Trophoblast cell (in vitro differentiated cells and primary cell): ENCODE measurements around the gene WIZ.

ENCODE experiments used
- DNase-seq, 2 donors: peaks; one replicate each; pipeline ENCODE4 v3.0.0-alpha.2; 2016
- H2AFZ ChIP-seq: 2 replicates; pipeline ENCODE4 v1.6.1; 2013; ENCODE audit warnings: low read length, moderate library complexity, mild to moderate bottlenecking; ENCODE audit not compliant: insufficient read depth, poor library complexity
- H2AK5ac ChIP-seq: 2 replicates; pipeline ENCODE4 v1.6.1; 2013; ENCODE audit warnings: mild to moderate bottlenecking, low read length
- H2BK120ac ChIP-seq: 2 replicates; pipeline ENCODE4 v1.6.1; 2013; ENCODE audit warnings: low read length, mild to moderate bottlenecking, moderate library complexity; ENCODE audit not compliant: insufficient read depth, poor library complexity
- H2BK12ac ChIP-seq: 2 replicates; pipeline ENCODE4 v1.6.1; 2013; ENCODE audit warnings: mild to moderate bottlenecking, low read length, moderate library complexity
- H2BK5ac ChIP-seq: 2 replicates; pipeline ENCODE4 v1.6.1; 2013; ENCODE audit warnings: low read length, low read depth, moderate library complexity, mild to moderate bottlenecking; ENCODE audit not compliant: poor library complexity
- H3K14ac ChIP-seq: 2 replicates; pipeline ENCODE4 v1.6.1; 2013; ENCODE audit warnings: mild to moderate bottlenecking, low read length
- H3K18ac ChIP-seq: 2 replicates; pipeline ENCODE4 v1.6.1; 2013; ENCODE audit warnings: mild to moderate bottlenecking, low read length
- H3K23ac ChIP-seq: 2 replicates; pipeline ENCODE4 v1.6.1; 2013; ENCODE audit warnings: low read length
- H3K27ac ChIP-seq: 2 replicates; pipeline ENCODE4 v1.5.1; 2013; ENCODE audit warnings: low read depth, mild to moderate bottlenecking, inconsistent platforms, low read length, moderate library complexity
- H3K27me3 ChIP-seq: 2 replicates; pipeline ENCODE4 v1.6.1; 2013; ENCODE audit warnings: inconsistent platforms, mild to moderate bottlenecking, low read length, moderate library complexity; ENCODE audit not compliant: insufficient read depth
- H3K36me3 ChIP-seq, 2 experiments: 1 replicate in 1 of 2; 2 replicates in 1 of 2; pipeline ENCODE4 v1.6.1; 2013; ENCODE audit warnings: low read length in 2 of 2, mild to moderate bottlenecking in 2 of 2, moderate library complexity in 1 of 2; ENCODE audit not compliant: insufficient read depth in 2 of 2, control insufficient read depth in 1 of 2
- H3K4ac ChIP-seq: 2 replicates; pipeline ENCODE4 v1.6.1; 2013; ENCODE audit warnings: low read depth, mild to moderate bottlenecking, low read length, moderate library complexity
- H3K4me1 ChIP-seq, 2 experiments: 1 replicate in 1 of 2; 2 replicates in 1 of 2; pipeline ENCODE4 v1.6.1; 2013; ENCODE audit warnings: low read length in 2 of 2, mild to moderate bottlenecking in 2 of 2, moderate library complexity in 1 of 2; ENCODE audit not compliant: insufficient read depth in 2 of 2, control insufficient read depth in 1 of 2
- H3K4me2 ChIP-seq: 2 replicates; pipeline ENCODE4 v1.6.1; 2013; ENCODE audit warnings: inconsistent platforms, mild to moderate bottlenecking, low read length, moderate library complexity
- H3K4me3 ChIP-seq: 2 replicates; pipeline ENCODE4 v1.5.1; 2013; ENCODE audit warnings: mild to moderate bottlenecking, low read depth, low read length, inconsistent platforms
- H3K79me1 ChIP-seq: one replicate; pipeline ENCODE4 v1.6.1; 2013; ENCODE audit warnings: low read length
- H3K79me2 ChIP-seq: 2 replicates; pipeline ENCODE4 v1.6.1; 2013; ENCODE audit warnings: low read length, mild to moderate bottlenecking; ENCODE audit not compliant: control insufficient read depth, insufficient read depth, poor library complexity
- H3K9ac ChIP-seq: 2 replicates; pipeline ENCODE4 v1.6.1; 2013; ENCODE audit warnings: mild to moderate bottlenecking, low read length
- H3K9me3 ChIP-seq: 2 replicates; pipeline ENCODE4 v1.6.1; 2013; ENCODE audit warnings: low read depth, mild to moderate bottlenecking, control low read depth, inconsistent platforms, low read length; ENCODE audit not compliant: insufficient read depth
- H4K12ac ChIP-seq: 2 replicates; pipeline ENCODE4 v1.6.1; 2013; ENCODE audit warnings: low read depth, mild to moderate bottlenecking, low read length, moderate library complexity
- H4K8ac ChIP-seq: 2 replicates; pipeline ENCODE4 v1.6.1; 2013; ENCODE audit warnings: low read depth, mild to moderate bottlenecking, low read length, moderate library complexity
- H4K91ac ChIP-seq: one replicate; pipeline ENCODE4 v1.6.1; 2013; ENCODE audit warnings: low read depth, mild to moderate bottlenecking, low read length, moderate library complexity
- WGBS: extraction: QIAGEN DNeasy Blood & Tissue Kit; methylation state at CpG from one replicate; pipeline ENCODE4 v1.1.7; 2013; ENCODE audit warnings: missing lambda C conversion rate; ENCODE audit not compliant: insufficient read length, insufficient coverage; ENCODE audit errors: extremely low coverage; 5-methylcytosine and 5-hydroxymethylcytosine counted together

Gene WIZ

DNA sequence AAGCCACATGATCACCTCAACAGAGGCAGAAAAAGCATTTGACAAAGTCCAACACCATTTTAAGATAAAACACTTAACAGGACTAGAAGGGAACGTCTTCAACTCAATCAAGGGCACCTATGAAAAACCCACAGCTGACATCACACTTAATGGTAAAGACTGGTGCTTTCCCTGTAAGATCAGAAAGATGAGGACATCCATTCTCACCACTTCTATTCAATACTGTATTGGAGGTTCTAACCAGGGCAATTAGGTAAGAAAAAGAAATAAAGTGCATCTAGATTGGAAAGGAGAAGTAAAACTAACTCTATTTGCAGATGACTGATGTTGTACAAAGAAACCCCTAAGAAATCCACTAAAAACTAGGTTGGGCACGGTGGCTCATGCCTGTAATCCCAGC is 58.9 kb downstream of the WIZ start:
- H2BK5ac ChIP-seq = no peak overlapping the region
- no peak overlapping the region for H4K91ac ChIP-seq
- H2BK12ac ChIP-seq = no peak overlapping the region
- H3K4me2 ChIP-seq = no peak overlapping the region
- H3K23ac ChIP-seq = no peak overlapping the region
- no peaks in the 10 kb centered on the region for H3K79me2 ChIP-seq
- no peak overlapping the region for H3K4me3 ChIP-seq
- H4K8ac ChIP-seq = no peak overlapping the region
- H3K36me3 ChIP-seq = peaks cover 16 to 22% of the 10 kb centered on the region in 2 experiments
- H3K14ac ChIP-seq = no peak overlapping the region
- no peaks in the 10 kb centered on the region for H3K4me1 ChIP-seq
- H3K18ac ChIP-seq = no peak overlapping the region
- no peak overlapping the region for H3K9ac ChIP-seq
- no peak overlapping the region for H2BK120ac ChIP-seq
- H3K79me1 ChIP-seq = no peaks in the 10 kb centered on the region
- H2AFZ ChIP-seq = no peak overlapping the region
- WGBS = no CpG with 5 or more reads among the region's 2 CpGs
- no peak overlapping the region for H3K27ac ChIP-seq
- DNase-seq = no peak
- no peaks in the 10 kb centered on the region for H3K9me3 ChIP-seq
- H2AK5ac ChIP-seq = no peak overlapping the region
- no peak overlapping the region for H3K4ac ChIP-seq
- H4K12ac ChIP-seq = no peak overlapping the region
- no peaks in the 10 kb centered on the region for H3K27me3 ChIP-seq

DNA sequence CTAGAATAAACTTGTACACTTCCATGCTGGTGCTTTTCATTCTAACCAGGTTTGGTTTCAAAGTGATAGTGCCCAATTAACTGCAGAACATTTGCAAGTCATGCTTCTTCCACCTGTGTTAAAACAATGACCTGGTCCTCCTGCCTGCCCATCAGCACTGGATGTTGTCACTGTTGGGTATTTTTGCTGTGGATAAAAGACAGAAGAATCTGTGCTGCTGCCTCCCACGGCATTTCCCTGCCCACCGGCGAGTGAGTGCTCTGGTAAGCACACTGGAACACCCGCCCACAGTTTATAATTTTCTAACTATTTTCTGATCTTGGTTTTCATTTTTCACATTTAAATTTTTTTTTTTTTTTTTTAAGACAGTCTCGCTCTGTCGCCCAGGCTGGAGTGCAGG is 67.9 kb downstream of the WIZ start:
- H2AFZ ChIP-seq = no peak overlapping the region

DNA sequence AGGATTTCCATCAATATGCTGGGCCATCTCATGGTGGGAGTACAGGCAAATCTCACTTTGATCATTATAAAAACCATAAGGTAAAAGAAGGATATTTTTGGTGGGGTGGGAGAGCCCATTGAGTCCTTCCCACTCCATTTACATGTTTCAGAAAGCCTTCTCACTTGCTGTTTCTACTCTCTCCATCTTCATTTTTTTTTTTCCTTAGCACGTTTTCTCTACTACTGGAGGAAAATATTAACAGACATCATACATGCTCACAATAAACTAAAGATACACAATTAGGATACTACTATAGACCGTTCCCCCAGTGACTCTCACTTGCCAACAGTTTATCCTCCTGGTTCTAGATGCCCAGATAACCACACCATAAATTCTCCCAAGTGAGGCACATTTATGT is 68.3 kb downstream of the WIZ start:
- Histone ChIP-seq H3K4me2 (no peak overlapping the region), H3K79me1 (peaks cover 16% of the 10 kb centered on the region), H2BK12ac (no peak overlapping the region), H2AFZ (no peak overlapping the region), H4K91ac (no peak overlapping the region), H2BK120ac (no peak overlapping the region), H3K27me3 (no peaks in the 10 kb centered on the region), H3K9me3 (no peaks in the 10 kb centered on the region), H4K12ac (no peak overlapping the region), H3K23ac (peak overlapping the region; percentile 46), H3K18ac (no peak overlapping the region), H2BK5ac (no peak overlapping the region), H2AK5ac (no peak overlapping the region), H3K4me1 (peaks cover 2 to 12% of the 10 kb centered on the region in 2 experiments), H3K9ac (no peak overlapping the region), H3K4me3 (no peak overlapping the region), H3K27ac (no peak overlapping the region), H3K36me3 (peaks cover 3 to 8% of the 10 kb centered on the region in 2 experiments), H3K14ac (no peak overlapping the region), H3K4ac (no peak overlapping the region), H3K79me2 (peaks cover 26% of the 10 kb centered on the region), H4K8ac (no peak overlapping the region)
- WGBS = no CpG with 5 or more reads among the region's 2 CpGs
- DNase-seq = no peak

More for the DNA sequence above, 67.9 kb downstream of the WIZ start:
- Histone ChIP-seq H2AK5ac (no peak overlapping the region), H3K14ac (no peak overlapping the region), H3K4me3 (no peak overlapping the region), H3K9ac (no peak overlapping the region), H4K12ac (no peak overlapping the region), H2BK5ac (no peak overlapping the region), H3K18ac (no peak overlapping the region), H3K4ac (no peak overlapping the region), H4K91ac (no peak overlapping the region), H3K27ac (no peak overlapping the region), H3K23ac (peak overlapping the region; percentile 46), H3K9me3 (no peaks in the 10 kb centered on the region), H2BK12ac (no peak overlapping the region), H3K79me1 (peaks cover 16% of the 10 kb centered on the region), H2BK120ac (no peak overlapping the region), H3K79me2 (peaks cover 23% of the 10 kb centered on the region), H3K4me1 (peaks cover 2 to 10% of the 10 kb centered on the region in 2 experiments), H3K27me3 (no peaks in the 10 kb centered on the region), H3K36me3 (peaks cover 5 to 9% of the 10 kb centered on the region in 2 experiments), H3K4me2 (no peak overlapping the region), H4K8ac (no peak overlapping the region)
- no peak for DNase-seq
- WGBS = no CpG with 5 or more reads among the region's 6 CpGs

DNA sequence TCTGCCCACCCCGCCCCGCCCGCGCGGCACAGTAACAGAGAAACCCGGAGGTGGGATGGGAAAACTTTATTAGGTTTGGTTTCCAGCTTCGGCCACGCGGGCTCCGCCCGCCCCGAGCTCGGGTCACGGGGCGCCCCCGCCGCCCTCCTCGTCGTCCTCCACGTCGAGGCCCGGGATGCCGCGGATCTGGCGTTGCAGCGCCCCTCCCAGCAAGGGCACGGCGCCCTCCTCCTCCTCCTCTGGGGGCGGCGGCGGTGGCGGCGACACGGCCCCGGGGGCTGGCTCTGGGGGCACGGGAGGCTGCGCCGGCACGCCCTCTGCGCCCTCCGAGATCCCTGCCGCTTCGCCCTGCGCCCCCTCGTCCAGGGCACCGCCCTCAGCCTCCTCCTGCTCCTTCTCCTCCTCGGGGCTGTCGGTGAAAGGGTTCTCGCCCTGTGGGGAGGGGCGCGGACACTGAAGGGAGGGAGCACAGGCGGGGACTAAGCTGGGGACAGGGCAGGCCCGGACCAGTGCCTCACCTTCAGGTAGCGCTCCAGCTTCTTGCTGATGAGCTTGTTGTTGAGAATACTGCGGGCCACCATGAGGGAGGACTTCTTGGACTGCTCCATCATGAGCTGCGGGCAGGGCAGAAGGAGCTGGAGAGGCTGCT is 69.6 kb downstream of the WIZ start:
- H2AFZ ChIP-seq = peak overlapping the region; percentile 73
- peaks cover 16% of the 10 kb centered on the region for H3K79me1 ChIP-seq
- H2AK5ac ChIP-seq = no peak overlapping the region
- H2BK120ac ChIP-seq = peak overlapping the region; percentile 65
- H3K23ac ChIP-seq = no peak overlapping the region
- H3K36me3 ChIP-seq = peaks cover 3 to 8% of the 10 kb centered on the region in 2 experiments
- no peak overlapping the region for H2BK12ac ChIP-seq
- H3K4ac ChIP-seq = peak overlapping the region; percentile 8
- H3K4me2 ChIP-seq = peak overlapping the region; percentile 56
- H3K27me3 ChIP-seq = no peaks in the 10 kb centered on the region
- H3K4me1 ChIP-seq = peaks cover 2 to 12% of the 10 kb centered on the region in 2 experiments
- DNase-seq = peak; percentile 87
- H3K9ac ChIP-seq = peak overlapping the region; percentile 64
- peak overlapping the region; percentile 92 for H3K14ac ChIP-seq
- H4K91ac ChIP-seq = peak overlapping the region; percentile 94
- peaks cover 27% of the 10 kb centered on the region for H3K79me2 ChIP-seq
- peak overlapping the region; percentile 5 for H4K12ac ChIP-seq
- no CpG with 5 or more reads among the region's 56 CpGs for WGBS
- H4K8ac ChIP-seq = peak overlapping the region; percentile 87
- peak overlapping the region; percentile 82 for H3K4me3 ChIP-seq
- no peaks in the 10 kb centered on the region for H3K9me3 ChIP-seq
- peak overlapping the region; percentile 89 for H3K18ac ChIP-seq
- H3K27ac ChIP-seq = peak overlapping the region; percentile 92
- peak overlapping the region; percentile 74 for H2BK5ac ChIP-seq
